IMR-90 (cell line): ENCODE measurements around the gene CDH23. TPM values are rescaled to one million over a fixed set of nuclear protein-coding genes. Genes with fewer than 3 reads are reported as not detected.

Experiments used
- ATAC-seq: fragments of 200-7000 bp; cut with Tn5 transposase; 2 replicates; pipeline ENCODE4 v1.9.1; 2020; ENCODE audit warnings: low read depth, mild to moderate bottlenecking, moderate library complexity
- BruUV-seq: library from RNA; stranded (reverse); fragments of 400-500 nt; replicated peaks from 2 replicates; lab custom pipeline; 2021; lab: Mats Ljungman, UMichigan
- CTCF ChIA-PET: fragments of 300-600 bp; formaldehyde crosslinking; extraction: SDS; loops from one replicate; lab custom pipeline; 2021; ENCODE audit warnings: antibody characterized with exemption; lab: Yijun Ruan, JAX
- POLR2A ChIA-PET: fragments of 300-600 bp; sonication (Branson Sonifier 250); formaldehyde crosslinking; loops from one replicate; lab custom pipeline; 2022; ENCODE audit warnings: antibody characterized with exemption; ENCODE audit not compliant: unreplicated experiment; lab: Charles Lee
- DNase-seq: peaks from one replicate; pipeline ENCODE4 v3.0.0; 2013
- H2AFZ ChIP-seq: replicated peaks from 2 replicates; pipeline ENCODE3; 2013; ENCODE audit warnings: low read length, mild to moderate bottlenecking; ENCODE audit not compliant: poor library complexity
- H2AK5ac ChIP-seq: 2 replicates; pipeline ENCODE4 v1.6.1; 2013; ENCODE audit warnings: low read depth, low read length, inconsistent platforms
- H2AK9ac ChIP-seq: replicated peaks from 2 replicates; pipeline ENCODE3; 2013; ENCODE audit warnings: mild to moderate bottlenecking, low read depth, low read length, moderate library complexity; ENCODE audit not compliant: poor library complexity
- H2BK120ac ChIP-seq: 2 replicates; pipeline ENCODE4 v1.6.1; 2013; ENCODE audit warnings: low read depth, low read length, inconsistent platforms
- H2BK15ac ChIP-seq: 3 replicates; pipeline ENCODE4 v1.6.1; 2013; ENCODE audit warnings: low read depth, low read length, inconsistent platforms
- H2BK20ac ChIP-seq: 2 replicates; pipeline ENCODE4 v1.6.1; 2013; ENCODE audit warnings: low read depth, mild to moderate bottlenecking, inconsistent platforms, low read length, moderate library complexity
- H2BK5ac ChIP-seq: 2 replicates; pipeline ENCODE4 v1.6.1; 2013; ENCODE audit warnings: mild to moderate bottlenecking, low read depth, low read length, inconsistent platforms; ENCODE audit not compliant: poor library complexity, severe bottlenecking
- H3K14ac ChIP-seq: replicated peaks from 2 replicates; pipeline ENCODE4 v1.6.1; 2013; ENCODE audit warnings: low read depth, low read length, inconsistent platforms
- H3K18ac ChIP-seq: 2 replicates; pipeline ENCODE4 v1.6.1; 2013; ENCODE audit warnings: low read depth, low read length, control low read depth
- H3K23ac ChIP-seq: 2 replicates; pipeline ENCODE4 v1.6.1; 2013; ENCODE audit warnings: low read depth, low read length, inconsistent platforms
- H3K27ac ChIP-seq: 2 replicates; pipeline ENCODE4 v1.5.1; 2013; ENCODE audit warnings: mild to moderate bottlenecking, control low read depth, low read length; ENCODE audit not compliant: insufficient read depth
- H3K27me3 ChIP-seq: 2 replicates; pipeline ENCODE4 v1.6.1; 2013; ENCODE audit warnings: low read length; ENCODE audit not compliant: control insufficient read depth, insufficient read depth
- H3K36me3 ChIP-seq: 2 replicates; pipeline ENCODE4 v1.6.1; 2013; ENCODE audit warnings: low read length, mixed read lengths; ENCODE audit not compliant: control insufficient read depth, insufficient read depth
- H3K4ac ChIP-seq: 2 replicates; pipeline ENCODE4 v1.6.1; 2013; ENCODE audit warnings: low read depth, low read length, inconsistent platforms
- H3K4me1 ChIP-seq: 2 replicates; pipeline ENCODE4 v1.6.1; 2013; ENCODE audit warnings: low read length, mixed read lengths; ENCODE audit not compliant: control insufficient read depth, insufficient read depth
- H3K4me2 ChIP-seq: 2 replicates; pipeline ENCODE4 v1.6.1; 2013; ENCODE audit warnings: low read depth, mild to moderate bottlenecking, control low read depth, low read length, moderate library complexity
- H3K4me3 ChIP-seq: 2 replicates; pipeline ENCODE4 v1.5.1; 2013; ENCODE audit warnings: low read depth, mild to moderate bottlenecking, control low read depth, low read length, moderate library complexity; ENCODE audit not compliant: insufficient read depth
- H3K56ac ChIP-seq: 2 replicates; pipeline ENCODE4 v1.6.1; 2013; ENCODE audit warnings: low read length, inconsistent platforms; ENCODE audit not compliant: insufficient read depth; ENCODE audit errors: extremely low read depth
- H3K79me1 ChIP-seq, 2 experiments: 2 replicates each; pipeline ENCODE4 v1.6.1; 2013; ENCODE audit warnings: low read length in 2 of 2, inconsistent platforms in 1 of 2, low read depth in 1 of 2
- H3K9ac ChIP-seq: 2 replicates; pipeline ENCODE4 v1.6.1; 2013; ENCODE audit warnings: low read depth, low read length, control low read depth
- H3K9me1 ChIP-seq: 2 replicates; pipeline ENCODE4 v1.6.1; 2013; ENCODE audit warnings: low read length, inconsistent platforms; ENCODE audit not compliant: insufficient read depth
- H3K9me3 ChIP-seq: 2 replicates; pipeline ENCODE4 v1.6.1; 2013; ENCODE audit warnings: low read length; ENCODE audit not compliant: control insufficient read depth, insufficient read depth
- H4K20me1 ChIP-seq: 2 replicates; pipeline ENCODE4 v1.6.1; 2013; ENCODE audit warnings: low read length, inconsistent platforms; ENCODE audit not compliant: insufficient read depth
- H4K5ac ChIP-seq: 2 replicates; pipeline ENCODE4 v1.6.1; 2013; ENCODE audit warnings: mild to moderate bottlenecking, low read depth, low read length, control low read depth
- H4K8ac ChIP-seq, 2 experiments: 2 replicates each; pipeline ENCODE4 v1.6.1; 2013; ENCODE audit warnings: low read depth in 2 of 2, low read length in 2 of 2, control low read depth in 1 of 2, inconsistent platforms in 1 of 2
- H4K91ac ChIP-seq: 2 replicates; pipeline ENCODE4 v1.6.1; 2013; ENCODE audit warnings: low read depth, low read length, inconsistent platforms; ENCODE audit not compliant: insufficient read depth
- CHD1 ChIP-seq: IDR thresholded peaks from 2 replicates; pipeline ENCODE4 v1.6.1; 2012; ENCODE audit warnings: low read depth, low read length, improper control_type of control experiment
- CTCF ChIP-seq: conservative IDR thresholded peaks from 2 replicates; pipeline ENCODE4 v1.5.1; 2012; ENCODE audit warnings: mild to moderate bottlenecking, low read depth, low read length, improper control_type of control experiment
- MAZ ChIP-seq: IDR thresholded peaks from 2 replicates; pipeline ENCODE4 v1.6.1; 2012; ENCODE audit warnings: low read depth, mild to moderate bottlenecking, low read length, improper control_type of control experiment, moderate library complexity, borderline replicate concordance
- POLR2A ChIP-seq: IDR thresholded peaks from 2 replicates; pipeline ENCODE4 v1.6.1; 2012; ENCODE audit warnings: mild to moderate bottlenecking, low read depth, low read length
- USF2 ChIP-seq: fragments of 150-350 bp; IDR thresholded peaks from 2 replicates; pipeline ENCODE4 v1.6.1; 2017; ENCODE audit warnings: mild to moderate bottlenecking, antibody characterized with exemption, low read length, low read depth
- WGBS, 2 experiments: methylation state at CpG; one replicate each; pipeline versions ENCODE4 v1.1.5 to v1.1.7; 2013; ENCODE audit warnings: missing lambda C conversion rate in 2 of 2; ENCODE audit not compliant: insufficient read length in 1 of 2; ENCODE audit errors: extremely low coverage in 2 of 2; 5-methylcytosine and 5-hydroxymethylcytosine counted together
- dilution Hi-C: fragments of 300-500 bp; cut with HindIII; formaldehyde crosslinking; loops from one replicate; pipeline ENCODE4 v1.14.3; 2018; ENCODE audit warnings: low sequenced_read_pairs; ENCODE audit not compliant: unreplicated experiment
- in situ Hi-C: fragments of 300-500 bp; cut with MboI; formaldehyde crosslinking; loops from 3 replicates; pipeline ENCODE4 v1.14.3; 2019; ENCODE audit warnings: low sequenced_read_pairs, inconsistent platforms, mixed read lengths
- intact Hi-C: fragments of 100-400 bp; cut with micrococcal nuclease; formaldehyde crosslinking; loops from 2 replicates; pipeline ENCODE4 v1.10.0; 2022
- polyA plus RNA-seq, 3 experiments: library from polyadenylated mRNA; depleted of rRNA; stranded (reverse); fragments of >200 nt; gene quantifications; 2 replicates each; pipeline ENCODE4 v1.2.3, GENCODE V29; 2012; ENCODE audit warnings: low replicate concordance in 1 of 3
- total RNA-seq: library from RNA; depleted of rRNA; stranded (reverse); fragments of >200 nt; gene quantifications from 2 replicates; pipeline ENCODE4 v1.2.3, GENCODE V29; 2012

The CDH23 gene
- total and polyA plus RNA-seq, 2 of the 4 experiments (the other 2 are of a cell fraction) = under 0.01 to 0.03 TPM

DNA sequence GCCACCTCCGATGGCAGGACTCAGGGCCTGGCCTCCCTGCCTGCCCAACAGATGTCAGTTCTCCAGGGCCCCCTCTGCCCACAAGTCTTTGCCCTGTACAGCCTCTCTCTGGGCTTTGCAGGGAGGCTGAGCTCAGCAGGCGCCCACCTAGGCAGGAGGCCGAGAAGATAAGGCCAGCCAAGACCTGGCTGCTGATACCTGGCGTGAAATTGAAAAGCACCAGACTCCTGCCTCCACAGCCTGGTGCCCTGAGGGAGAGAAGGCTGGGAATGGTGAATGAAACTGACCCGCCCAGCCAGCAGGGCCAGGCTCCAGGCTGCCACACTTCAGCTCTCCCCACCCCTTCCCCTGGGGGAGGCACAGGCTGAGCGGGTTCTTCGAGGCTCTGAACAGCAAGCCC lies 145.8 kb downstream of the CDH23 start:
- H4K5ac ChIP-seq = no peak overlapping the region
- H3K4me1 ChIP-seq = no peaks in the 10 kb centered on the region
- H3K27me3 ChIP-seq = peaks cover 69% of the 10 kb centered on the region
- no peak overlapping the region for H3K56ac ChIP-seq
- no peaks in the 10 kb centered on the region for H3K79me1 ChIP-seq
- in situ Hi-C loops (no loop called here), dilution Hi-C loops (no loop called here), intact Hi-C loops (no loop called here)
- no peak overlapping the region for H2BK5ac ChIP-seq
- H4K20me1 ChIP-seq = no peaks in the 10 kb centered on the region
- ChIA-PET POLR2A (no interaction called here), CTCF (no interaction called here)
- H3K36me3 ChIP-seq = no peaks in the 10 kb centered on the region
- H3K9me1 ChIP-seq = no peaks in the 10 kb centered on the region
- H3K27ac ChIP-seq = no peak overlapping the region
- H2AK9ac ChIP-seq = no peak overlapping the region
- no peak overlapping the region for H3K4me3 ChIP-seq
- H3K4ac ChIP-seq = no peak overlapping the region
- ATAC-seq (no peak), DNase-seq (no peak)
- H2BK15ac ChIP-seq = no peak overlapping the region
- no peak overlapping the region for H2BK120ac ChIP-seq
- no peak overlapping the region for H3K14ac ChIP-seq
- no peak overlapping the region for H4K8ac ChIP-seq
- H2AFZ ChIP-seq = no peak overlapping the region
- H3K9ac ChIP-seq = no peak overlapping the region
- H4K91ac ChIP-seq = no peak overlapping the region
- H3K23ac ChIP-seq = no peak overlapping the region
- BruUV-seq = no TSS peak
- H3K9me3 ChIP-seq = no peaks in the 10 kb centered on the region
- H3K4me2 ChIP-seq = no peak overlapping the region
- no CpG with 5 or more reads among the region's 7 CpGs for WGBS, 2 experiments
- no peak overlapping the region for H3K18ac ChIP-seq
- TF ChIP-seq USF2 (no peak), MAZ (no peak), POLR2A (no peak), CHD1 (no peak), CTCF (no peak)
- H2BK20ac ChIP-seq = no peak overlapping the region
- H2AK5ac ChIP-seq = no peak overlapping the region
